Measurements from ENCODE around the gene SLC45A2.

The SLC45A2 gene

DNA sequence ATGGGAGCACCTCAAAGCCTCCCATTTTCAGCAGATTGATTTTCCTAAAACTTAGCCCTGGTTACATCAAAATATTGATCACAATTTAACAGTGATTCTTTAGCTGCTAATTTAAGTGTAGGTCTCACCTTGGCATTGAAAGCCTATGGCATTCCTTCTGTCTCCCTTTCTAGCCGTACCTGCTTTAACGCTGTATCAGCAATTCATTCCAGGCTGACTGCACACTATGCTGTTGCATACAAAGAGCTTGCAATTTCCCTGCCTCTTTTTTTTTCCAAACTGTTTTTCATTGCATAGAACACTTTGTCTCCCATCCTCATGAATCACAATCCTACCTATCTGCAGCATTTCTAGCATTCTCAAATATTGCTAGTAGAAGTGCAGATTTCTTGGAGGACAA is 32.3 kb upstream of the SLC45A2 start:
- TF ChIP-seq, protein P1, sequence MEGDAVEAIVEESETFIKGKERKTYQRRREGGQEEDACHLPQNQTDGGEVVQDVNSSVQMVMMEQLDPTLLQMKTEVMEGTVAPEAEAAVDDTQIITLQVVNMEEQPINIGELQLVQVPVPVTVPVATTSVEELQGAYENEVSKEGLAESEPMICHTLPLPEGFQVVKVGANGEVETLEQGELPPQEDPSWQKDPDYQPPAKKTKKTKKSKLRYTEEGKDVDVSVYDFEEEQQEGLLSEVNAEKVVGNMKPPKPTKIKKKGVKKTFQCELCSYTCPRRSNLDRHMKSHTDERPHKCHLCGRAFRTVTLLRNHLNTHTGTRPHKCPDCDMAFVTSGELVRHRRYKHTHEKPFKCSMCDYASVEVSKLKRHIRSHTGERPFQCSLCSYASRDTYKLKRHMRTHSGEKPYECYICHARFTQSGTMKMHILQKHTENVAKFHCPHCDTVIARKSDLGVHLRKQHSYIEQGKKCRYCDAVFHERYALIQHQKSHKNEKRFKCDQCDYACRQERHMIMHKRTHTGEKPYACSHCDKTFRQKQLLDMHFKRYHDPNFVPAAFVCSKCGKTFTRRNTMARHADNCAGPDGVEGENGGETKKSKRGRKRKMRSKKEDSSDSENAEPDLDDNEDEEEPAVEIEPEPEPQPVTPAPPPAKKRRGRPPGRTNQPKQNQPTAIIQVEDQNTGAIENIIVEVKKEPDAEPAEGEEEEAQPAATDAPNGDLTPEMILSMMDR (IDR thresholded peaks at IDR 0.05; ENCODE audit: insufficient read depth, low read length, poor library complexity, severe bottlenecking) = no peak
- no peak for DNase-seq (ENCODE audit: extremely low read depth, insufficient read length)
- Histone ChIP-seq H3K27me3 (replicated peaks; ENCODE audit: control insufficient read depth, insufficient read depth, low read length) (no peaks in the 10 kb centered on the region), H3K36me3 (ENCODE audit: control insufficient read depth, insufficient read depth, low read length) (no peaks in the 10 kb centered on the region), H3K4me3 (replicated peaks; ENCODE audit: low read depth, low read length) (no peak overlapping the region)

DNA sequence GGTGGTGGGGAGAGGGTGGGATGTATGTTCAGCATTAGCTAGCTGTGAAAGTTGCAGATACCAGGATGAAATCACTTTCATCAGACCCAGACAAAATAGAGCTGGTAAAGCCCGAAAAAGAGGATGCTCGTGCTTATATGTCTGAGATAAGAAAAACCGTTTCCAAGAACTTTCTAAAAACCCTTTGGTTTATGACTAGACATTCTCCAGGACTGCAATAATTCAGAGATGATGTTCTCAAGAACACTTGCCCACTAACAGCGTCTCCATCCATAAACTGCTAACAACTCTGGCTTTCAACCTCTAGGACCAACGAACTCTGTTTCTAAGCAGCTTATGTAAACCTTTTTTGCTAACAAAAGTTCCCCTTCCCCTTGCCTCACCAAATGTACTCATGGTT is 31.7 kb upstream of the SLC45A2 start:
- no peaks in the 10 kb centered on the region for H3K36me3 ChIP-seq (ENCODE audit: control insufficient read depth, insufficient read depth, low read length)
- no peaks in the 10 kb centered on the region for H3K27me3 ChIP-seq (replicated peaks; ENCODE audit: control insufficient read depth, insufficient read depth, low read length)
- H3K4me3 ChIP-seq (replicated peaks; ENCODE audit: low read depth, low read length) = no peak overlapping the region
- DNase-seq (ENCODE audit: extremely low read depth, insufficient read length) = no peak
- TF ChIP-seq, protein P1 (IDR thresholded peaks at IDR 0.05; ENCODE audit: insufficient read depth, low read length, poor library complexity, severe bottlenecking) = no peak

DNA sequence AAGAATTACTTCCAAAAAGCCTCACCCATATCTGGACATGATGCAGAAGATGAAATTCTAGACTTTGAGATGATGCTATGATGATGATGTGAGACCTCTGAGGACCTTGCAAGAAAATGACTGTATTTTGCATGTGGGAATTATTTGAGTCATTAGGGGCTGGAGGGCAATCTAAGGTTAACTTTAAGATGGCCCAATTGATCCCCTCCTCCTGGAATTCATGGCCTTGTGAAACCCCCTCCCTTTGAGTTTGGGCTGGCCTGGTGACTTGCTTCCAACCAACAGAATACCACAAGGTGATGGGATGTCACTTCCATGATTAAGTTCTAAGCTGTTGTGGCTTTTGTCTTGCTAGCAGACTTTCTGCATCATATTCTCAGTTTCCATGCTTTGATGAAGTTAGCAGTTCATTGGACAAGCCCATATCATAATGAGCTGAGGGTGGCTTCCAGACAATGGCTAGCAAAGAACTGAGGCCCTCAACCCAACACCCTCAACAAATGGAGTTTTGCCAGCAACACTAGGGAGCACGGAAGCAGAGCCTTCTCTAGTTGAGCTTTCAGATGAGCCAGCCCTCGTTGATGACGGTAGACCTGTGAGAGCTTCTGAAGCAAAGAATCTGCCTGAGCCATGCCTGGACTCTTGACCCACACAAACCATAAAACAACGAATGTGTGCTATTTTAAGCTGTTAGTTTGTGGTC is 30.8 kb upstream of the SLC45A2 start:
- H3K27me3 ChIP-seq (replicated peaks; ENCODE audit: control insufficient read depth, insufficient read depth, low read length) = no peaks in the 10 kb centered on the region
- TF ChIP-seq, protein P1 (IDR thresholded peaks at IDR 0.05; ENCODE audit: insufficient read depth, low read length, poor library complexity, severe bottlenecking) = no peak
- H3K36me3 ChIP-seq (ENCODE audit: control insufficient read depth, insufficient read depth, low read length) = no peaks in the 10 kb centered on the region
- no peak overlapping the region for H3K4me3 ChIP-seq (replicated peaks; ENCODE audit: low read depth, low read length)
- no peak for DNase-seq (ENCODE audit: extremely low read depth, insufficient read length)

DNA sequence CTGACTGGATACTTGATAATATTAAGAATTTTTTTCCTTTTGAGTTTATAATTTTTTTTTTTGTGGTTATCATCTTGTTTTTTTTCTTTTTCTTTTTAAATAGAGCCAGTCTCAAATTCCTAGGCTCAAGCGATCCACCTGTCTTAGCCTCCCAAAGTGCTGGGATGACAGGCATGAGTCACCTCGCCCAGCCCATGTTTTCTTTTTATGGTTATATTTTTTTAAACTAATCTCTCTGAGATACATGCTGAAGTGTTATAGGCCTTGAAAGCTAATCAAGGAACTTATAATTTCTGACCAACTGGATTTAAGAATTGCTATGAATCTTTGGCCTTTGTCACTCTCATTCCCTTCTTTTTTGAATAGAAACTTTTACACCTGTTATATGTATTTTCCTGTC is 30.1 kb upstream of the SLC45A2 start:
- Histone ChIP-seq H3K27me3 (replicated peaks; ENCODE audit: control insufficient read depth, insufficient read depth, low read length) (no peaks in the 10 kb centered on the region), H3K36me3 (ENCODE audit: control insufficient read depth, insufficient read depth, low read length) (no peaks in the 10 kb centered on the region), H3K4me3 (replicated peaks; ENCODE audit: low read depth, low read length) (no peak overlapping the region)
- DNase-seq (ENCODE audit: extremely low read depth, insufficient read length) = no peak
- TF ChIP-seq, protein P1 (IDR thresholded peaks at IDR 0.05; ENCODE audit: insufficient read depth, low read length, poor library complexity, severe bottlenecking) = no peak

DNA sequence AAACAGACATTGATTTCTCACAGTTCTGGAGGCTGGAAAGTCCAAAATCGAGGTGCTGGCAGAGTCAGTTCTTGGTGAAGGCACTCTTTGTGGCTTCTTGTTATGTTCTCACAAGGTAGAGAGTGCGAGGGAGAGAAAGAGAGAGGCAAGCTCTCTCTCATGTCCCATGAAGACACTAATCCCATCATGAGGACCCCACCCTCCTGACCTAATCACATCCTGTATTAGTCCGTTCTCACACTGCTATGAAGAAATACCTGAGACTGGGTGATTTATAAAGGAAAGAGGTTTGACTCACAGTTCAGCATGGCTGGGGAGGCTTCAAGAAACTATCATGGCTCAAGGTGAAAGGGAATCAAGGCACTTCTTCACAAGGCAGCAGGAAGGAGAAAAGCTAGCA is 29.1 kb upstream of the SLC45A2 start:
- Histone ChIP-seq H3K4me3 (replicated peaks; ENCODE audit: low read depth, low read length) (no peak overlapping the region), H3K36me3 (ENCODE audit: control insufficient read depth, insufficient read depth, low read length) (no peaks in the 10 kb centered on the region), H3K27me3 (replicated peaks; ENCODE audit: control insufficient read depth, insufficient read depth, low read length) (no peaks in the 10 kb centered on the region)
- TF ChIP-seq, protein P1 (IDR thresholded peaks at IDR 0.05; ENCODE audit: insufficient read depth, low read length, poor library complexity, severe bottlenecking) = no peak
- DNase-seq (ENCODE audit: extremely low read depth, insufficient read length) = no peak

DNA sequence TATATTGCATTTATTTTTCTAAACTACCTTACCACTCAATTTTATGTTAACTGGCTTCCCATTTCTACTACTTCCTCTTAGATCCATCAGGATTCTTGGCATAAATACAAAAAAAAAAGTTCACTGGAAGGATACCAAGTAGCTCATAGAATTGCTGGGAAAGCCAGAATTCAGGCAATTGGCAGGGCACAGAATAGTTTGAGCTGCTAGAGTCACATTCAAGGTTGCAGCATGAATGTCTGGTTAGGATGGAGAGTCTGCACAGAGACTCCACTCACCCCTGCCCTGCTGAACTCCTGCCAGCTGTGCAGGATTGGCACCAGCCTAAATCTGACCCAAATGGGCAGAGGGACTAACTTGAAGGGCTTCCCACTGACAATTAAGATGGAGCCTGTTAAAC is 28.3 kb upstream of the SLC45A2 start:
- H3K36me3 ChIP-seq (ENCODE audit: control insufficient read depth, insufficient read depth, low read length) = no peaks in the 10 kb centered on the region
- no peaks in the 10 kb centered on the region for H3K27me3 ChIP-seq (replicated peaks; ENCODE audit: control insufficient read depth, insufficient read depth, low read length)
- no peak overlapping the region for H3K4me3 ChIP-seq (replicated peaks; ENCODE audit: low read depth, low read length)
- TF ChIP-seq, protein P1 (IDR thresholded peaks at IDR 0.05; ENCODE audit: insufficient read depth, low read length, poor library complexity, severe bottlenecking) = no peak
- DNase-seq (ENCODE audit: extremely low read depth, insufficient read length) = no peak
